Immature natural killer cell (primary cell): Measurements from ENCODE around the gene PDE6C. TPM values are rescaled to one million over a fixed set of nuclear protein-coding genes. Genes with fewer than 3 reads are reported as not detected.

Experiments used
- DNase-seq, 3 donors: peaks; one replicate each; pipeline ENCODE4 v3.0.0; 2022; ENCODE audit warnings: mixed read lengths in 1 of 3
- H3K27ac Mint-ChIP-seq, 6 donors: one replicate each; pipeline ENCODE4 v1.8.0; 2020; ENCODE audit warnings: mixed read lengths in 6 of 6, mild to moderate bottlenecking in 5 of 6, inconsistent platforms in 4 of 6, moderate library complexity in 3 of 6
- H3K27me3 Mint-ChIP-seq, 3 donors: one replicate each; pipeline ENCODE4 v1.8.0; 2020 to 2021; ENCODE audit warnings: low read depth in 3 of 3, mild to moderate bottlenecking in 3 of 3, mixed read lengths in 3 of 3, moderate library complexity in 3 of 3, inconsistent platforms in 1 of 3
- H3K36me3 Mint-ChIP-seq, 3 donors: one replicate each; pipeline ENCODE4 v1.8.0; 2020; ENCODE audit warnings: mixed read lengths in 3 of 3, inconsistent platforms in 2 of 3, mild to moderate bottlenecking in 2 of 3
- H3K4me1 Mint-ChIP-seq, 2 donors: one replicate each; pipeline ENCODE4 v1.8.0; 2020; ENCODE audit warnings: inconsistent platforms in 2 of 2, mild to moderate bottlenecking in 2 of 2, mixed read lengths in 2 of 2, moderate library complexity in 1 of 2
- H3K4me3 Mint-ChIP-seq, 5 donors: one replicate each; pipeline ENCODE4 v1.8.0; 2020; ENCODE audit warnings: mild to moderate bottlenecking in 5 of 5, mixed read lengths in 5 of 5, inconsistent platforms in 3 of 5, moderate library complexity in 3 of 5
- H3K9me3 Mint-ChIP-seq, 6 donors: one replicate each; pipeline ENCODE4 v1.8.0; 2020; ENCODE audit warnings: mild to moderate bottlenecking in 6 of 6, mixed read lengths in 6 of 6, inconsistent platforms in 4 of 6, moderate library complexity in 3 of 6
- polyA plus RNA-seq, 3 donors: library from polyadenylated mRNA; unstranded; fragments of 300-500 nt; fragmentation: Illumina TruSeq; gene quantifications; one replicate each; pipeline ENCODE4 v1.2.3, GENCODE V29; 2021

PDE6C gene
- polyA plus RNA-seq, 3 donors from 2014 or later, result not detected

- H3K4me3 Mint-ChIP-seq, result no peak overlapping the region
- H3K9me3 Mint-ChIP-seq, result peaks cover 0 to 5% (median 0%) of the 10 kb centered on the region in 6 donors
- no peaks in the 10 kb centered on the region for H3K36me3 Mint-ChIP-seq
- peaks cover 0 to 11% (median 5%) of the 10 kb centered on the region in 3 donors for H3K27me3 Mint-ChIP-seq
- DNase-seq, result no peak
- H3K4me1 Mint-ChIP-seq, result no peaks in the 10 kb centered on the region
- H3K27ac Mint-ChIP-seq, result no peak overlapping the region
These were observed 31.5 kb upstream of the PDE6C start for GRCh38 chr10:93580828-93581227.

- Mint-ChIP-seq H3K27ac (no peak overlapping the region), H3K4me3 (no peak overlapping the region), H3K9me3 (peaks cover 0 to 5% (median 0%) of the 10 kb centered on the region in 6 donors), H3K36me3 (no peaks in the 10 kb centered on the region), H3K27me3 (peaks cover 2 to 9% (median 5%) of the 10 kb centered on the region in 3 donors), H3K4me1 (no peaks in the 10 kb centered on the region)
- no peak for DNase-seq
These were observed 27.9 kb upstream of the PDE6C start for GRCh38 chr10:93584445-93584844.

- Mint-ChIP-seq H3K4me1 (no peaks in the 10 kb centered on the region), H3K9me3 (no peaks in the 10 kb centered on the region), H3K27ac (no peak overlapping the region), H3K4me3 (no peak overlapping the region), H3K27me3 (peaks cover 0 to 6% (median 2%) of the 10 kb centered on the region in 3 donors), H3K36me3 (no peaks in the 10 kb centered on the region)
- DNase-seq, result no peak
These were observed 22.4 kb upstream of the PDE6C start for GRCh38 chr10:93589648-93590562.

GRCh38 chr10:93590638-93591037 lies 21.7 kb upstream of the PDE6C start:
- Mint-ChIP-seq H3K4me3 (no peak overlapping the region), H3K27ac (no peak overlapping the region), H3K36me3 (no peaks in the 10 kb centered on the region), H3K9me3 (no peaks in the 10 kb centered on the region), H3K4me1 (no peaks in the 10 kb centered on the region), H3K27me3 (peaks cover 0 to 6% (median 2%) of the 10 kb centered on the region in 3 donors)
- no peak for DNase-seq

- DNase-seq, result no peak
- Mint-ChIP-seq H3K27ac (no peak overlapping the region), H3K4me1 (no peaks in the 10 kb centered on the region), H3K4me3 (no peak overlapping the region), H3K9me3 (no peaks in the 10 kb centered on the region), H3K36me3 (no peaks in the 10 kb centered on the region), H3K27me3 (peaks cover 0 to 6% (median 2%) of the 10 kb centered on the region in 3 donors)
These were observed 21.1 kb upstream of the PDE6C start for GRCh38 chr10:93591065-93591808.

- DNase-seq, result no peak
- no peaks in the 10 kb centered on the region for H3K4me1 Mint-ChIP-seq
- H3K9me3 Mint-ChIP-seq, result no peaks in the 10 kb centered on the region
- no peaks in the 10 kb centered on the region for H3K36me3 Mint-ChIP-seq
- H3K27ac Mint-ChIP-seq, result no peak overlapping the region
- peaks cover 0 to 6% (median 0%) of the 10 kb centered on the region in 3 donors for H3K27me3 Mint-ChIP-seq
- H3K4me3 Mint-ChIP-seq, result no peak overlapping the region
These were observed 19.1 kb upstream of the PDE6C start for GRCh38 chr10:93593254-93593653.

GRCh38 chr10:93593749-93594148 lies 18.6 kb upstream of the PDE6C start:
- no peak for DNase-seq
- Mint-ChIP-seq H3K9me3 (no peaks in the 10 kb centered on the region), H3K36me3 (no peaks in the 10 kb centered on the region), H3K4me3 (no peak overlapping the region), H3K27me3 (peaks cover 0 to 6% (median 0%) of the 10 kb centered on the region in 3 donors), H3K27ac (no peak overlapping the region), H3K4me1 (no peaks in the 10 kb centered on the region)

GRCh38 chr10:93594518-93594917 lies 17.8 kb upstream of the PDE6C start:
- Mint-ChIP-seq H3K27ac (no peak overlapping the region), H3K4me1 (no peaks in the 10 kb centered on the region)

GRCh38 chr10:93595378-93596161 lies 16.8 kb upstream of the PDE6C start:
- Mint-ChIP-seq H3K9me3 (no peaks in the 10 kb centered on the region), H3K4me1 (no peaks in the 10 kb centered on the region), H3K36me3 (no peaks in the 10 kb centered on the region), H3K27ac (no peak overlapping the region), H3K27me3 (peaks cover 0 to 6% (median 4%) of the 10 kb centered on the region in 3 donors), H3K4me3 (no peak overlapping the region)
- no peak for DNase-seq

More at GRCh38 chr10:93594518-93594917, 17.8 kb upstream of the PDE6C start:
- peaks cover 0 to 6% (median 2%) of the 10 kb centered on the region in 3 donors for H3K27me3 Mint-ChIP-seq
- H3K9me3 Mint-ChIP-seq, result no peaks in the 10 kb centered on the region
- H3K36me3 Mint-ChIP-seq, result no peaks in the 10 kb centered on the region
- no peak for DNase-seq
- H3K4me3 Mint-ChIP-seq, result no peak overlapping the region

- H3K9me3 Mint-ChIP-seq, result no peaks in the 10 kb centered on the region
- no peaks in the 10 kb centered on the region for H3K4me1 Mint-ChIP-seq
- no peaks in the 10 kb centered on the region for H3K36me3 Mint-ChIP-seq
- H3K4me3 Mint-ChIP-seq, result no peak overlapping the region
- H3K27me3 Mint-ChIP-seq, result peaks cover under 1 to 5% (median 4%) of the 10 kb centered on the region in 3 donors
- no peak for DNase-seq
- H3K27ac Mint-ChIP-seq, result no peak overlapping the region
These were observed 15.8 kb upstream of the PDE6C start for GRCh38 chr10:93596539-93596938.

- H3K27me3 Mint-ChIP-seq, result peaks cover 4 to 7% (median 5%) of the 10 kb centered on the region in 3 donors
- H3K4me3 Mint-ChIP-seq, result no peak overlapping the region
- no peaks in the 10 kb centered on the region for H3K9me3 Mint-ChIP-seq
- no peaks in the 10 kb centered on the region for H3K36me3 Mint-ChIP-seq
- H3K27ac Mint-ChIP-seq, result no peak overlapping the region
- no peak for DNase-seq
- no peaks in the 10 kb centered on the region for H3K4me1 Mint-ChIP-seq
These were observed 15.2 kb upstream of the PDE6C start for GRCh38 chr10:93597075-93597599.

GRCh38 chr10:93598157-93598556 lies 14.2 kb upstream of the PDE6C start:
- DNase-seq, result no peak
- Mint-ChIP-seq H3K4me1 (no peaks in the 10 kb centered on the region), H3K27ac (no peak overlapping the region), H3K9me3 (no peaks in the 10 kb centered on the region), H3K27me3 (peaks cover 7 to 12% (median 10%) of the 10 kb centered on the region in 3 donors), H3K4me3 (no peak overlapping the region), H3K36me3 (no peaks in the 10 kb centered on the region)

GRCh38 chr10:93599335-93599734 lies 13.0 kb upstream of the PDE6C start:
- peaks cover 7 to 12% (median 10%) of the 10 kb centered on the region in 3 donors for H3K27me3 Mint-ChIP-seq
- no peak overlapping the region for H3K4me3 Mint-ChIP-seq
- no peak overlapping the region for H3K27ac Mint-ChIP-seq
- H3K9me3 Mint-ChIP-seq, result no peaks in the 10 kb centered on the region
- no peak for DNase-seq
- no peaks in the 10 kb centered on the region for H3K36me3 Mint-ChIP-seq
- no peaks in the 10 kb centered on the region for H3K4me1 Mint-ChIP-seq
